Kidney (tissue), 14 donors: Measurements from ENCODE around the gene ZDHHC1. TPM values are rescaled to one million over a fixed set of nuclear protein-coding genes. Genes with fewer than 3 reads are reported as not detected.

ENCODE experiments used
- DNase-seq, 5 donors: peaks; one replicate each; pipeline ENCODE4 v3.0.0-alpha.2; 2013 to 2020
- FAIRE-seq: peaks from 2 replicates; lab custom pipeline; 2012; peaks lifted over from hg19 to GRCh38; lab: Jason Lieb, UNC
- H3K27ac ChIP-seq, 2 donors: one replicate each; pipeline ENCODE4 v1.7.0; 2013; ENCODE audit warnings: low read depth in 2 of 2, low read length in 2 of 2, inconsistent platforms in 1 of 2
- H3K27me3 ChIP-seq: one replicate; pipeline ENCODE4 v1.7.1; 2013; ENCODE audit warnings: low read length, inconsistent platforms; ENCODE audit not compliant: control insufficient read depth, insufficient read depth
- H3K36me3 ChIP-seq, 3 donors: one replicate each; pipeline versions ENCODE4 v1.7.0 to v1.7.1; 2013; ENCODE audit warnings: low read length in 3 of 3, control low read depth in 1 of 3, inconsistent platforms in 1 of 3; ENCODE audit not compliant: insufficient read depth in 3 of 3, control insufficient read depth in 2 of 3
- H3K4me1 ChIP-seq, 3 donors: one replicate each; pipeline versions ENCODE4 v1.7.0 to v1.7.1; 2013; ENCODE audit warnings: low read length in 3 of 3, inconsistent platforms in 1 of 3, low read depth in 1 of 3; ENCODE audit not compliant: control insufficient read depth in 2 of 3, insufficient read depth in 2 of 3
- H3K4me3 ChIP-seq, 3 donors: one replicate each; pipeline versions ENCODE4 v1.7.0 to v1.8.1; 2013; ENCODE audit warnings: low read length in 3 of 3, control low read depth in 1 of 3, inconsistent platforms in 1 of 3
- H3K9ac ChIP-seq, 3 donors: one replicate each; pipeline versions ENCODE4 v1.7.0 to v1.7.1; 2013; ENCODE audit warnings: low read length in 3 of 3, control low read depth in 1 of 3, inconsistent platforms in 1 of 3
- H3K9me3 ChIP-seq, 3 donors: one replicate each; pipeline versions ENCODE4 v1.7.0 to v1.7.1; 2013; ENCODE audit warnings: low read length in 3 of 3, control low read depth in 1 of 3, inconsistent platforms in 1 of 3; ENCODE audit not compliant: control insufficient read depth in 2 of 3, insufficient read depth in 1 of 3
- intact Hi-C: fragments of 100-400 bp; cut with DNase I; formaldehyde crosslinking; loops from one replicate; pipeline ENCODE4 v1.11.1; 2022
- polyA plus RNA-seq: library from polyadenylated mRNA; stranded (reverse); fragments of 350-450 nt; fragmentation: Illumina TruSeq; extraction: RNeasy Lipid Tissue Mini Kit (QIAGEN cat#74804); gene quantifications from one replicate; pipeline ENCODE4 v1.2.3, GENCODE V29; 2014; ENCODE audit warnings: low read depth, low replicate concordance; ENCODE audit not compliant: insufficient read depth
- total RNA-seq: library from RNA; stranded (reverse); fragmentation: NEBNext Ultra II Directional; extraction: Animal tissue kit (Norgen Biotek cat#: 25700); gene quantifications from one replicate; pipeline ENCODE4 v1.2.1, GENCODE V29; 2021
- TF ChIP-seq, protein P1 (sequence below): IDR thresholded peaks from 3 replicates; pipeline ENCODE4 v1.5.1; 2012; ENCODE audit warnings: mild to moderate bottlenecking, moderate library complexity, borderline replicate concordance; ENCODE audit not compliant: insufficient read depth; ENCODE audit errors: extremely low read depth
- donor health status: control.
- donor health status: control.
- donor health status: control.
- donor health status: control.
- donor health status: control.
- donor health status: DM: yes; HTN: yes; CAD: no.
- donor health status: Normal renal cell carcinoma (clear cell type).

The ZDHHC1 gene
- total and polyA plus RNA-seq, 2 donors from 2014 or later, result 14.6 to 23.6 TPM

DNA sequence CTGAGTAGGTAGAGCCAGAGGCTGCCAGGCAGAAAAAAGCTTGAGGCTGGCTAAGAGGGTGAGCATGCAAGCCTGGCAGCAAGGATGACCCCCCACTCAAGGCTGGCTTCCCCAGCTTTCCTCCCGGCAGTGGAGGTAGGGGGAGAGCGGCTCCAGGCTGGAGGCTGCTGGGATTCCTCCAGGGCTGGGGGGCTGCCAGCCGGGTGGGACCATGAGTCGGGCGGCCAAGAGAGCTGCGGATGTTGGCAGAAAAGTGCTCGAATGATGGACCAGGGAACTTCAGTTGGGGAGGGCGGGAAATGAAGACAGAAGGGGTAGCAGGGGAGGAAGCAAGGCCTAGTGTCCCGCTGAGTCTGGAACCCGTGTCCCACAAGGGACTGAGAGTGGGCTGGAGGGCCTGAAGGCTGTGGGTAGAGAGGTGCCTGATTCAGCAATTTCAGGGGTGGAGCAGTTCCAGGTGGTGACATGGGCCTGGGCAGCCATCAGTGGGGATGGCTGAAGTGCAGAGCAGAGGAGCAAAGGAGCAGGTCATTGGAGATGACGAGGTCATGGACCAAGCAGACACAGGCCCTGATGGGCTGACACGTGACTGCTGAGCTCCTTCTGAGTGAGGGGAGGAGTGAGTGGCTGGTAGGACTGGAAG, 34.9 kb upstream of the ZDHHC1 start:
- Histone ChIP-seq H3K4me3 (no peak overlapping the region), H3K4me1 (peaks cover 0 to 48% (median 47%) of the 10 kb centered on the region in 3 donors), H3K36me3 (peaks cover 0 to 16% (median 10%) of the 10 kb centered on the region in 3 donors), H3K9ac (no peak overlapping the region), H3K27me3 (no peaks in the 10 kb centered on the region), H3K9me3 (no peaks in the 10 kb centered on the region), H3K27ac (peak overlapping the region; percentile 4 to 42)
- DNase-seq (no peak), FAIRE-seq (no peak)
- TF ChIP-seq, protein P1, sequence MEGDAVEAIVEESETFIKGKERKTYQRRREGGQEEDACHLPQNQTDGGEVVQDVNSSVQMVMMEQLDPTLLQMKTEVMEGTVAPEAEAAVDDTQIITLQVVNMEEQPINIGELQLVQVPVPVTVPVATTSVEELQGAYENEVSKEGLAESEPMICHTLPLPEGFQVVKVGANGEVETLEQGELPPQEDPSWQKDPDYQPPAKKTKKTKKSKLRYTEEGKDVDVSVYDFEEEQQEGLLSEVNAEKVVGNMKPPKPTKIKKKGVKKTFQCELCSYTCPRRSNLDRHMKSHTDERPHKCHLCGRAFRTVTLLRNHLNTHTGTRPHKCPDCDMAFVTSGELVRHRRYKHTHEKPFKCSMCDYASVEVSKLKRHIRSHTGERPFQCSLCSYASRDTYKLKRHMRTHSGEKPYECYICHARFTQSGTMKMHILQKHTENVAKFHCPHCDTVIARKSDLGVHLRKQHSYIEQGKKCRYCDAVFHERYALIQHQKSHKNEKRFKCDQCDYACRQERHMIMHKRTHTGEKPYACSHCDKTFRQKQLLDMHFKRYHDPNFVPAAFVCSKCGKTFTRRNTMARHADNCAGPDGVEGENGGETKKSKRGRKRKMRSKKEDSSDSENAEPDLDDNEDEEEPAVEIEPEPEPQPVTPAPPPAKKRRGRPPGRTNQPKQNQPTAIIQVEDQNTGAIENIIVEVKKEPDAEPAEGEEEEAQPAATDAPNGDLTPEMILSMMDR, result no peak
- intact Hi-C loops, result no loop called here

DNA sequence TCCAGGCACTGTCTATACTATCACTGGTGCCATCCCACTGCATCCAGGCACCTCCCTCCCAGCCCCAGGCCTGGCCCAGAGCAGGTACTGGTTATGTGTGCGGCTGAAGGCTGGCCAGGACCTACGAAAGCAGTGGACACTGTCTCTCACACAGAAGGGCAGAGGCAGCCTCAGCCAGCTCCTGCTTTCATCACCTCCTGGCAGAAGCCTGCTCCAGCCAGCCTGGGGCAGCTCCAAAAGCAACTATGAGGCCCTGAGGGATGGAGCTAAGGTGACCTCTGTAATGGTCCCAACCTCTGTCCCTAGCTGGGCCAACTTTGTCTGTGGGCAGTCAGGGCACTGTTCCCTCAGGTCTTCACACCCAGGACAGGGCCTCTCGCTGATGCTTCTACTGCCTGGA, 33.5 kb upstream of the ZDHHC1 start:
- peaks cover 0 to 61% (median 60%) of the 10 kb centered on the region in 3 donors for H3K4me1 ChIP-seq

DNA sequence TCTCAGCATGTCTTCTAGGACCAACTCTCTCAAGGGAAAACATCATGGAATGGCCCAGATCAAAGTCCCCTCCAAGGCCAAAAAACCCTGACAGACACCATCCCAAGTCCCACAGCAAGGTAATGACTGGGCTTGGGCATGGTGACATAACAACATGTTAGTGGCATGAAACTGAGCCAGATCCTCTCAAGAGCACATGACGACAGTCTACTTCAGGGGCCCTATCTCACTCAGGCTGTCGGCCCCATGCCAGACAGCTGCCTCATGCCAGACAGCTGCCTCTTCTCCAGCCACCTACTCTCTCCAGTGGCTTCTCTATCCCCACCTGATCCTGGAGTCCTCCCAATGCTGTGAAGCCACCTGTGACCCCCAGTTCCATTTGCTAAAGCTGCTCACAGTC, 33.1 kb upstream of the ZDHHC1 start:
- no peak for DNase-seq
- peaks cover 0 to 16% (median 10%) of the 10 kb centered on the region in 3 donors for H3K36me3 ChIP-seq
- no peak for FAIRE-seq
- peaks cover 0 to 65% (median 64%) of the 10 kb centered on the region in 3 donors for H3K4me1 ChIP-seq
- peak overlapping the region; percentile 28 to 72 for H3K27ac ChIP-seq
- intact Hi-C loops, result no loop called here
- H3K4me3 ChIP-seq, result no peak overlapping the region
- H3K9ac ChIP-seq, result peak overlapping the region in 1 of 3 donors; percentile 48
- TF ChIP-seq, protein P1, result no peak
- H3K9me3 ChIP-seq, result no peaks in the 10 kb centered on the region
- no peaks in the 10 kb centered on the region for H3K27me3 ChIP-seq

More for the DNA sequence above, 33.5 kb upstream of the ZDHHC1 start:
- TF ChIP-seq, protein P1, result no peak
- no peaks in the 10 kb centered on the region for H3K27me3 ChIP-seq
- FAIRE-seq (no peak), DNase-seq (no peak)
- no peak overlapping the region for H3K4me3 ChIP-seq
- peak overlapping the region; percentile 56 to 72 for H3K27ac ChIP-seq
- H3K9me3 ChIP-seq, result no peaks in the 10 kb centered on the region
- H3K36me3 ChIP-seq, result peaks cover 0 to 16% (median 10%) of the 10 kb centered on the region in 3 donors
- peak overlapping the region in 1 of 3 donors; percentile 48 for H3K9ac ChIP-seq
- intact Hi-C loops, result no loop called here

DNA sequence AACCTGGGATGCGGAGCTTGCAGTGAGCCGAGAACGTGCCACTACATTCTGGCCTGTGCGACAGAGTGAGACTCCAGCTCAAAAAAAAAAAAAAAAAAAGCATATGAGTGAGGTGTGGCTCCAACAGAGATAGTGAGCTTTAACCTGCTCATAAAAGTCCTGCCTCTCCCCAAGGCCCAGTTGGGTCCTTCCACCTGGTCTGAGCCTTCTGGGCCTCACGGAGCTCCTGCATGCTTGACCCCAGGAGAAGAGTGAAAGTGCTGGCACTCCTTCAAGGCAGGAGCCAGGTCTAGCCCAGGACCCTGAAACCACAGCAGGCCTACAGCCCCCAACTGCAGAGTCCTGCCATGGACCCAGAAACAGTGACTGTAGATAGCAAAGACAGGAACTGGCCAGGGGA, 32.3 kb upstream of the ZDHHC1 start:
- Histone ChIP-seq H3K4me3 (no peak overlapping the region), H3K9me3 (no peaks in the 10 kb centered on the region), H3K9ac (peak overlapping the region in 1 of 3 donors; percentile 29), H3K4me1 (peaks cover 0 to 71% (median 68%) of the 10 kb centered on the region in 3 donors), H3K27me3 (no peaks in the 10 kb centered on the region), H3K36me3 (peaks cover 0 to 16% (median 10%) of the 10 kb centered on the region in 3 donors), H3K27ac (peak overlapping the region; percentile 21 to 72)
- TF ChIP-seq, protein P1, result no peak
- FAIRE-seq, result no peak
- no peak for DNase-seq
- intact Hi-C loops, result no loop called here
